Stimulated activated CD4-positive, alpha-beta T cell treated with anti-CD3 and anti-CD28 coated beads, TNF-alpha, amount 100 ng/mL, for 48 hours (primary cell): ENCODE results near the gene TEX11.
"Not testable (repeated sequence)": the region's sequence is repeated elsewhere in the genome, so short reads cannot be mapped to it uniquely, and the experiment has no call there.

Experiments
- DNase-seq, 3 donors: peaks; one replicate each; pipeline ENCODE4 v3.0.0-alpha.2; 2020; ENCODE audit warnings: low read depth in 3 of 3

TEX11 gene

DNA sequence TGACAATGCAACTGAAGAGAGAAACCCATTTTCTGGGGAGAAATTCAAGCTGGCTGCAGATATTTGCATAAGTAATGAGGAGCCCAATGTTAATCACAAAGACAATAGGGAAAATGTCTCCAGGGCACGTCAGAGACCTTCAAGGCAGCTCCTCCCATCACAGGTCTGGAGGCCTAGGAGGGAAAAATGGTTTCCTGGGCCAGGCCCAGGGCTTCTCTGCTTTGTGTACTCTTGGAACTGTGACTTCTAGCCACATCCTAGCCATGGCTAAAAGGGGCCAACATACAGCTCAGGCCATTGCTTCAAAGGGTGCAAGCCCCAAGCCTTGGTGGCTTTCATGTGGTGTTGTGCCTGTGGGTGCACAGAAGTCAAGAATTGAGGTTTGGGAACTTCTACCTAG is 321.4 kb downstream of the TEX11 start:
- not testable (repeated sequence) for DNase-seq

DNA sequence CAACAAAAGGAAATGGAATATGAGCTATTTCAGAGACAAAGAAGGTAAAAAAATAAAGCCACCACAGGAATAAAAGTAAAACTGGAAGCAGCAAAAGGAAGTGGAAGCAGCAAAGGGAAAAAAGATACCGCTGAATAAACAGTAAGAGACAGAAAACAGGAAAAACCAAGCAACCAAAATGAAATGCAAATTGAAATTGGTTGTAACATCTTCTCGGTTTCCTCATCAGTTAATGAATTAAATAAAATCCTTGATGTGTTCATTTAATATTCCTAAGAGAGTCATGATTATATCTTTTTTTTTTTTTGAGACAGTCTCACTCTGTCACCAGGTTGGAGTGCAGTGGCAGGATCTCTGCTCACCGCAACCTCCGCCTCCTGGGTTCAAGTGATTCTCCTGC is 331.1 kb downstream of the TEX11 start:
- DNase-seq = no peak

DNA sequence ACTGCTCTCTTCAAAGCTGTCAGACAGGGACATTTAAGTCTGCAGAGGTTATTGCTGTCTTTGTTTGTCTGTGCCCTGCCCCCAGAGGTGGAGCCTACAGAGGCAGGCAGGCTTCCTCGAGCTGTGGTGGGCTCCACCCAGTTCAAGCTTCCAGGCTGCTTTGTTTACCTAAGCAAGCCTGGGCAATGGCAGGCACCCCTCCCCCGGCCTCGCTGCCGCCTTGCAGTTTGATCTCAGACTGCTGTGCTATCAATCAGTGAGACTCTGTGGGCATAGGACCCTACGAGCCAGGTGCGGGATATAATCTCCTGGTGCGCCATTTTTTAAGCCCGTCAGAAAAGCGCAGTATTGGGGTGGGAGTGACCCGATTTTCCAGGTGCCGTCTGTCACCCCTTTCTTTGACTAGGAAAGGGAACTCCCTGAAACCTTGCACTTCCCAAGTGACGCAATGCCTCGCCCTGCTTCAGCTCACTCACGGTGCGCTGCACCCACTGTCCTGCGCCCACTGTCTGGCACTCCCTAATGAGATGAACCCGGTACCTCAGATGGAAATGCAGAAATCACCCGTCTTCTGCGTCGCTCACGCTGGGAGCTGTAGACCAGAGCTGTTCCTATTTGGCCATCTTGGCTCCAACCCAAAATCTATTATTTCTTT is 338.5 kb downstream of the TEX11 start:
- DNase-seq = not testable (repeated sequence)

DNA sequence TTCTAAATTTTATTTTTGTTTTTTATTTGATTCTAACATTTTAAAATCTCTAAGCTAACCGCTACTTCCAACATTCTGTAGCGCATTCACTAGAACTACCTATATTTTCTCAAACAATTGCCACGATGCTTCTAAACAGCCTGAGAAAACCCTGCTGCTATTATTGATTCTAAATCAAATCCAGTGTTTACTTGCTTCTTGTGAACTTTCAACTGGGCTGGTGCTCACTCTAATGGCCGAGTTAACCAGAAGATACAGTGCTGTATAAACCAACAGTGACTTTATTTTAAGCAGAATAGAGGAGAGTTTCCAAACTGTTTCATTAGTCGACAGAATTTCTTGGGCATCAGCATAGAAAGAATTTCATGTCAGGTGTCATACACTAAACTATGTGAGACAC is 353.6 kb downstream of the TEX11 start:
- DNase-seq = no peak

DNA sequence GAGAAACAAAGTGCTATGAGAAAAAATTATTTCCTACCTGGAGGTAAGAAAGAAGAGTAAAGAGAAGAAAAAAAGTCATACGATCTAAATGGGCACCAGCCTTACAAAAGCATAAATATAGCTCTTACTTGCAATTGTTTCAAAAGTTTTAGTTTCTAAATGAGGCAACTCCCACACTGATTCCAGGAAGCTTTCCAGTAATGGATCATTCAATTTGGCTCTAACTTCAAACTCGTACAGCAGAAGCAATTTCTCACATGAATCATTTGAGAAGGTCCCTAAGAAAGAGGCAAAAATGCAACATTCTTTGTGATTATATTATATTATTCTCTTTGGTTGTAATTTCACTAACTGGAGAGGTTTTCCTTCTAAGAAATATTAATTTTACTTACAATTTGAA is 354.0 kb downstream of the TEX11 start:
- no peak for DNase-seq

DNA sequence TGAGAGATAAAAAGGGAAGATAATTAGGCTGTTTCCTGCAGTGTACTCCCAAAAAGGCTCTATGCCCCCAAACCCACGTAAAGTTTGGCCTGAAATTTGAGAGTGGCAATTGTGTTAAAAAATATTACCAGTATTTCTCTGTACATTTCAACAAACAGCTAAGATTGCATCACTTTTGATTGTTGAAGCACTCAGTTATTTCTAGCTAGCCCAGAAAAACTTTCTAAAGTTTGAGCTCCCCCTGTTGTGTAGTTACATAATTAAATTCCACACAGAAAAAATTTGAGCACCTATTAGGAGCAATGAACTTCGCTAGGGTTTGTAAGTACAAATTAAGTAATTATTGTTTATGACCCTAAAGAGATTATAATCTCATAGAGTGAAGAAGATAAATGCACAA is 354.4 kb downstream of the TEX11 start:
- DNase-seq = no peak

DNA sequence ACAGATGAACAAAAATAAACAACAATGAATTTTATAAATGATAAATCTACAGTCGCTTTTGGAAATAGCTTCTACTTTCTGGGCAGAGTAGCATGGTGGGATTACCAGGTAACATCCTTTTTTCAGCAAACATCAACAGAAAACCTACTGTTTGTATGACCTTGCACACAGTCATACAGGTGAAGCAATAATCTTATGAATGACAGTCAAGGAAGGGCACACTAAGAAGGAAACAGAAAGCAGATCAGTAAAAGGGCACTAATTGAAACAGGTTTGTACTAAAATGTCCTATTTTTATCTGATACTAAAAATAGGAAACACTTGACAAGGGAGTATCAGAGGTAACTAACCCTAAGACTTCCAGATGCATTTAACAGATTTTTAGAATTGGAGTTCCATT is 355.0 kb downstream of the TEX11 start:
- DNase-seq = no peak

DNA sequence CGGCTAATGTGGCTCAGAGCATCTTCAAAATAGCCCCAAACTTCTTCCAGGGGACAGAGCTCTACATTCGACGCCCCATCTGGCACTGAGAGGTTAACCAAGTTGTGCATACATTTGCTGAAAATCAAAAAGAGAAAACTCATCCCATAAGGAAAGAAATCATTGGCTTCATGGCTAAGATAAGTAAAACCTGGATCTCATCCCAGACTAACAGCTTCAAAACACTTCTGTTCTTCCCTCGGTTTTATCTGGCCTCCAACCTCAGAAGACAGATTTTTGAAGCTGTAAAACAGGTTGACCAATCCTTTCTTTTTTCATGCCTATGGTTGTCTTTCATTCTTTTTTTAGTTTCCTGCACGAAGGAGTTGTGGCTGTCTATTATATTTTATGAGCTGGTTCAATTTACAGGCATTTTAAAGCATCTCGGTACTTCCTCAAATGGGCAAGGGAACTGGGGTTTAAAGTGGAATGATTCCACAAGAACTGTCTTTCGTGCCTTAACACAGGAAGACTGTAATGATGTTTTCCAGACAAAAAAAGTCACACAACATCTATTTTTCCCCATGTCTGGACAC is 356.3 kb downstream of the TEX11 start:
- no peak for DNase-seq

DNA sequence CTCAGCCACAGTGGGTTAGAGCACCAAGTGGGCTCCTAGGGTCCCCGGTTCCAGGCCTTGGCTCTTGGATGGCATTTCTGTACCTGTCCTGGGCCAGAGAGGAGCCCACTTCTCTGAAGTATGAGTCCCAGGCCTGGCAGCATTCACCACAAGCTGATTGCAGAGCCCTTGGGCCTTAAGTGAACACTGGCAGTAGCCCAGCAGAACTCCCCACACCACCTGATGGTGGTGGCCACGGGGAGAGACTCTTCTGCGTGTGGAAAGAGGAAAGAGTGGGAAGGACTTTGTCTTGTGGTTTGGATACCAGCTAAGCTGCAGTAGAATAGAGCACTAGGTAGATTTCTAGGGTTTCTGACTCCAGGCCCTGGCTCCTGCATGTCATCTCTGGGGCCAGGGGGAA is 359.1 kb downstream of the TEX11 start:
- no peak for DNase-seq

DNA sequence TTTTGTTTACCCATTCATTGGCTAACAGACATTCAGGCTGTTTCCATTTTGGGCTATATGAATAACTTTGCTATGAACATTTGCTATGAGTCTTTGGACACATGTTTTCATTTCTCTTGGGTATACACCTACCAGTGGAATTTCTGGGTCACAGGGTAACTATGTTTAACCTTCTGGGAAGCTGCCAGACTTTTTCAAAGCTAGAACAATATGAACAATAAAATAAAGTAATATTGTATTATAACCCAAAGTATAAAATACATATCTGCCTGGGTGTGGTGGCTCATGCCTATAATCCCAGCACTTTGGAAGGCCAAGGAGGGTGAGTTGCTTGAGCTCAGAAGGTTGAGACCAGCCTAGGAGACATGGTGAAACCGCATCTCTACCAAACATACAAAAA is 373.3 kb downstream of the TEX11 start:
- no peak for DNase-seq

DNA sequence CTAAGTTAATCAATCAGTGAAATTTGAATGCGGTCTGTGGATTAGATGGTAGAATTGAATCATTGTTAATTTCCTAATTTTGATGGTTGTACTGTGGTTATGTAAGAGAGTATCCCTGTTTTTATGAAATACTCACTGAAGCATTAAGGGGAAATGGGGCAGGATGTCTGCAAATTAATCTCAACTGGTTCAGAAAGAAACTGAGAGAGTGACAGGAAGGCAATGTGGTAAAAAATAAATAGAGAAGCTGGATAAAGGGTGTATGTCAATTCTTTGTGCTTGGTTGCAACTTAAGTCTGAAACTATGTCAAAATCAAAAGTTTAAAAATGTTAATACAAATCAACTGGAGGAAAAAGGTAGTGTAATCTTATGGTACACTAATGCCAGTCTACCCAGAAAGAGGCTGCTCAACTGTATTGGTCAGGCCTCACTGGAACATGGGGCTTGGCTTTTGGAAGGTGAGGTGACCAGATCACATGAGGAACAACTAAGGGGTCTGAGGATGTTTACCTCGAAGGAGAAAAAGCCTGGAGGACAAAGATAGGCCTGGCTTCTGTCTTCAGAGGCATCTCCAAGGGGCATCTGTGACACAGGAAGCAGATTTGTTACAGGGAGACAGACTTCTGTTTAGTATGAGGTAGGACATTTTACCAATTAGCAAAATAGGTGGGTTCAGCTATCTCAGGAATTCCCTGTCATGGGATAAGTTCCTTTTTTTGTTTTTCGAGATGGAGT is 380.7 kb downstream of the TEX11 start:
- DNase-seq = no peak

DNA sequence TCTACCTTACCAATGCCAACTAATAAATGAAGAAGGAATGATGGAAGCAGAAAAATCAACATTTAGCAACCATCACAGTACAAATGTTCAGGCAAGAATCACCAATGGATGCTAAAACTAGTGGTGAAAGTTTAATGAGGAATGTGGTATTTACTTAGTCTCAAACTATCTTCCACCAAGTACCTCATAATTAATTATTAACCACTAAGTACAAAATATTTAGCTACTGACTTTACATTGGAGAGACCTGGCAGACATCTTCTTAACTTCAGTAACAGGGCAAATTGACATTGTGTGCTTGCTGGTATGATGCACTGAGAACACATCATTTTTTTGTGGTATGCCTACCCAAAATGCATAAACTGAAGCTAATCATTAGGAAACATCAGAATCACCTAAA is 381.5 kb downstream of the TEX11 start:
- DNase-seq = no peak

DNA sequence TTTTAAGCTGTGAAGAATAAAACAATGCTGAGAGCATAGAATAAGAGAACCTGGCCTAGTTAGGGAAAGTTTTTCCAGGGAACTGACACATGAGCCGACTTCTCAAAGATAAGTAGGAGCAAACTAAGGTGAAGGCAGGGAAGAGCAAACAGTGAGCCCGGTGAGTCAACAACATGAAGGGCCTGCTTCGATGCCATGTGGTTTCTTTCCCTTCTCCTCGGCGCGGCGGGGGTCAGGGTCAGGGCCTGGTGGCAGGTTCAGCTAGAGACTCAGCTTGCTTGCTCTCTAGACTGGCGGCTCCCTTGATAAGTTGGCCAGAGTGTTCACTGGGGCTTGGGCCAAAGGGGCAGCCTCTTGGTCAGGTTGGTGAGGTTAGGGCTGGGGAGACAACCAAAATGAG is 382.8 kb downstream of the TEX11 start:
- DNase-seq = no peak

DNA sequence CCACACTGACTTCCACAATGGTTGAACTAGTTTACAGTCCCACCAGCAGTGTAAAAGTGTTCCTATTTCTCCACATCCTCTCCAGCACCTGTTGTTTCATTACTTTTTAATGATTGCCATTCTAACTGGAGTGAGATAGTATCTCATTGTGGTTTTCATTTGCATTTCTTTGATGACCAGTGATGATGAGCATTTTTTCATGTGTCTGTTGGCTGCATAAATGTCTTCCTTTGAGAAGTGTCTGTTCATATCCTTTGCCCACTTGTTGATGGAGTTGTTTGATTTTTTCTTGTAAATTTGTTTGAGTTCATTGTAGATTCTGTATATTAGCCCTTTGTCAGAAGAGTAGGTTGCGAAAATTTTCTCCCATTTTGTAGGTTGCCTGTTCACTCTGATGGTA is 392.8 kb downstream of the TEX11 start:
- not testable (repeated sequence) for DNase-seq

DNA sequence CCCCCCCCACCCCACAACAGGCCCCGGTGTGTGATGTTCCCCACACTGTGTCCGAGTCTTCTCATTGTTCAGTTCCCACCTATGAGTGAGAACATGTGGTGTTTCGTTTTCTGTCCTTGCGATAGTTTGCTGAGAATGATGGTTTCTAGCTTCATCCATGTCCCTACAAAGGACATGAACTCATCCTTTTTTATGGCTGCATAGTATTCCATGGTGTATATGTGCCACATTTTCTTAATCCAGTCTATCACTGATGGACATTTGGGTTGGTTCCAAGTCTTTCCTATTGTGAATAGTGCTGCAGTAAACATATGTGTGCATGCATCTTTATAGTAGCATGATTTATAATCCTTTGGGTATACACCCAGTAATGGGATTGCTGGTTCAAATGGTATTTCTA is 393.2 kb downstream of the TEX11 start:
- not testable (repeated sequence) for DNase-seq

DNA sequence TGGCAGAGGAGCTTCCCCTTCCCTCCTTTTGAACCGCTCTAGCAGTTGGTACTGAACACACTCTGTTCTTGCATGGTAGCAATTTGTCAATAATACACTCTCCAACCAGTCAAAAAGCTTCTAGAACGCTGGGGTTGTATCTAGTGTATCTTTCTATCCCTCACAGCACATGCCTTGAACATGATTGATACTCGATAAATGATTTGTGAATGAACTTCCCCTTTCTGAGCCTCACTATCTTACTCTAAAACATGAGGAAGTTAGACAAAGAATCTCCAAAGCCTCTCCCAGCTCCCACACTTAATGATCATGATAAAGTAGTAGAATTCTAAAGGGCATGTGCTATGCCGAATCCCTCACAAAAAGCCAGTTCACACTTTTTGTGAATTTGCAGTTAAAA is 399.4 kb downstream of the TEX11 start:
- no peak for DNase-seq

DNA sequence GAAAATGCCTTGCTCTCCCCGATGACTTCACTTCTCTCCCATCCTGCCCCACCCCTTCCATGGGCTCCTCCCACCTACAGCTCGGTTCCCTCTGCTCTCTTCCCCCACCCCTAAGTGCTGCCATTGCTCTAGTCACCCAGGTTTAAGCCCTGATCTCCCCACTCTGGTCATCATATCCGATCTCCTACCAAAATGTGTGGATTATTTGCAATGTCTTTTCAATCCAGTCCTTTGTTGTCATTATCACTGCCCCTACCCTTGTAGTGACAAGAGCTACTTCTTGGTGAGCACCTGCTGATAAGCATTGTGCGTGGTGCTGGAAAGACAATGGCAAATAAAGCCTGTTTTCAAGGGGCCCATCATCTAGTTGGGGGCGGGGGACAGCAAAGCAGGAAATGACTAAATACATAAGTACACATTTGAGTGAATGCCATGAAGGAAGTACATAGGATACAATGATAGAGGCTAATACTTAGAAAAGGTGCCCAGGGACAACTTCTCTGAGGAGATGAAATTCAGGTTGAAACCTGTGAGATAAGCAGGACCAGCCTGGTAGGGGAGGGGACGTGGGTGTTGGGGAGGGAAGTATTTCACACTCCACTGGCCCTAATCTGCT is 400.1 kb downstream of the TEX11 start:
- DNase-seq = no peak

DNA sequence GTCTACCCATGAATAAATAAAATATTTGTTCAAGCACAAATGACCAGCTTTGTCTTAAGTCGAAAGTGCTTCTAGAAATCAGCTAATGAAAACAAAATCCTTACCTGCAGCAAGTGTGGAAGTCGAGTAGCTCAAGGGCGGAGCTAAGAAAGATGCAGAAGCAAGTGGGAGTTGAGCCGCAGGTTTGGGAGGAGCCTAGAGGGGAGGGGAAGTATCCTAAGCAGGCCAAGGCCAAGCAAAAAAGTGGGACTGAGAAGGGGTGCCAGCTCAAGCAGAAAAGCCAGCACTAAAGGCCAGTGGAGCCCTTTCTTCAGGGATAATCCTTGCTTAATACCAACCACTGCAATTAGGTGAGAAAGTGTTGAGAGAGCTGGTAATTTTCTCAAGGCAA is 403.1 kb downstream of the TEX11 start:
- DNase-seq = no peak

DNA sequence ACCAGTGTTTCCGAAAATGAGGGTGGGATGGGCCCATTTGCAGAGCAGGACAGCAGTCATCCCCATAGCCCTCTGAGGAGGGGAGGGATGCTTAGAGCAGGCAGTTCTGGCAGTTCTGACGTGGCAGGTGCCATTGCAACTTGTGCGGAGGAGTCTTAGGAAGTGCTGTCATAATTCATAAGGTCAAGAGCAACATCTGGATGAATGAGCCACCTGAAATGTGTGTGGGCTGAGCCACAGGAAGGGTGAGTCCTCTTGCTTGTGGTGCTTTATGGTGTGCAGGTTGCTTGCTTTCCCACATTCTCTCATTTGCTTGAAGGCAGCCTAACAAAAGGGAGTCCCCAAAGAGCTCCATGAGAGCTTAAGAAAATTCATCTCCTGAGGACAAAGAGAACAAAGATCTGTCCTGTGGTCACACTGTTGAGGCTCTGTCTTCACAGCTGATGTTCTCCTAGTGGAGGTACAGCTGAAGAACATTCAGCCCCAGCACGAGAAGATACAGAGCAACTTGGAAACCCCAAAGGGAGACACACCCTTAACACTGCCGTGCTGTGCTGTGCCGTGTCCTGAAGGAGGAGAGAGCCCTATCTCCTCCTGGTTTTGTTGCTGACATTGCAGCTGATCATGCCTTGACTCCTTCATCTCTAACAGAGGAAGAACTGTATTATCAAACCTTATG is 403.6 kb downstream of the TEX11 start:
- DNase-seq = peak in 2 of 3 donors; percentile 3 to 21

DNA sequence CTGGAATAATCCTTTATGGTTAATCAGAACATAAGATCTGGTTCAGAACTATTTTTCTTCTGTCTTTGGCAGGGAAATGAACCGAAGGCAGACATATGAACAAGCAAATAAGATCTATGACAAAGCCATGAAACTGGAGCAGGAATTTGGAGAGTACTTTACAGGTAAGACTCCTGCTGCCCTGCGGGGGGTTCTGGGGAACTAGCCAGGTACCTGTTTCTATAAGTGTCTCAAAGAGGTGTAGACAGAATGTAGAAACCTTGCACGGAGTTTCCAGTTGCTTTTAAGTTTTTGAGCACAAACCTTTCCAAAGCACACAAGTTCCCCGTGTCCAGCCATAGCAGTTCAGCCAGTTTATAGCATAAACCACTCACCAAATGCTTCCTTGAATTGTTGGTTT is 407.7 kb downstream of the TEX11 start:
- no peak for DNase-seq

DNA sequence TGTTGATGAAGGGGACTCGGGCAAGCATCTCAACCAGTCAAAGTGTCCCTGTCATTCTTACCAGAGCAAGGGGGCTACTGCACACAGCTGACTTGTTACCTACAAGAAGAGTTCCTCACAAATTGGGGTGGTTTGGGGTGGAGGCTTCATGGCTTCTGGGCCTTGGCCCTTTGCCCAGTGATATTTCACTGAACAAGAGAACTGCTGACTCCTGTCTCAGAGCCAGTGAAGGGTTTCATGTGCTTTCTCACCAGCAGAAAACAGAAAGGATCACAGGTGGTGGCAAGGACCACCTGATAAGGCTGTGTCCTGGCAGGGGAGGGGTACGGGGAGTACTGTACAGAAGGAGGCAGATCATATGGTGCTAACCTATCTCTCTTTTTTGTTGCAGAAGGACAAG is 410.4 kb downstream of the TEX11 start:
- DNase-seq = no peak

DNA sequence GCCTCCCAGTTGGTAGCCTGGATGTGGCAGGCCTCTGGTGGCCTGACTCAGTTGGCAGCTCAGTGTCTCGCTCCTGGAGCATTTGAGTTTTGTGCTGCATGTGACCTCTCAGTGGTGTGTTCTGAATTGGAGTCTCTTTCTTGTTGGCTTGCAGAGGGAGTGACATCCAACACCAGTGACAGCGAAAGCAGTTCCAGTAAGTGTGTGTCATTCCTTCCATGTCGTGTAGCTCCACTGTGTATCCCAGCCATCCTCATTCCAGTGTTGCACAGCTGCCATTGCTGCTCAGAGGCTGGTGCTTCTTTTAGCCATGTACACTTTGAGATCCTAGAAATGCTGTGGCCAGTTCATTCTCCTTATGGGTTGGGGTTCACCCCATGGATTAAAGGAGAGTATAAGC is 411.5 kb downstream of the TEX11 start:
- DNase-seq = no peak
